Cardiac muscle cell (in vitro differentiated cells and primary cell): ENCODE results near the gene SH2D7. TPM values are rescaled to one million over a fixed set of nuclear protein-coding genes. Genes with fewer than 3 reads are reported as not detected.

Source experiments
- DNase-seq, 2 donors: peaks; one replicate each; pipeline versions ENCODE4 v3.0.0 to v3.0.0-alpha.2; 2010 to 2017; ENCODE audit warnings: low read depth in 1 of 2, low spot score in 1 of 2
- H3K27ac ChIP-seq: fragments of 200-600 bp; sonication (generic); 2 replicates; pipeline ENCODE4 v1.5.1; 2016
- H3K27me3 ChIP-seq: fragments of 200-600 bp; sonication (generic); 2 replicates; pipeline ENCODE4 v1.6.0; 2016; ENCODE audit warnings: control low read depth
- H3K36me3 ChIP-seq: fragments of 200-600 bp; sonication (generic); 2 replicates; pipeline ENCODE4 v1.5.1; 2016; ENCODE audit warnings: control low read depth
- H3K4me1 ChIP-seq: fragments of 200-600 bp; sonication (generic); 2 replicates; pipeline ENCODE4 v1.8.1; 2017; ENCODE audit warnings: low read depth, mild to moderate bottlenecking, mixed run types
- H3K4me3 ChIP-seq: fragments of 200-600 bp; sonication (generic); 2 replicates; pipeline ENCODE4 v1.5.1; 2016; ENCODE audit warnings: mild to moderate bottlenecking
- H3K9me3 ChIP-seq: fragments of 200-600 bp; sonication (generic); 2 replicates; pipeline ENCODE4 v1.5.1; 2017; ENCODE audit warnings: low read depth, mild to moderate bottlenecking, control low read depth
- CTCF ChIP-seq: IDR thresholded peaks from 2 replicates; pipeline ENCODE4 v1.5.1; 2012; ENCODE audit warnings: low read depth, mild to moderate bottlenecking, low read length
- polyA plus RNA-seq: library from polyadenylated mRNA; unstranded; fragments of >200 nt; fragmentation: Nextera tagmentation; extraction: Ambion mirVana; gene quantifications from 2 replicates; pipeline ENCODE4 v1.2.1, GENCODE V29; 2016
- total RNA-seq: library from RNA; depleted of rRNA; stranded (reverse); fragments of >200 nt; gene quantifications from 2 replicates; pipeline ENCODE4 v1.2.3, GENCODE V29; 2016

SH2D7 gene
- total and polyA plus RNA-seq, 2 experiments from 2014 or later, result 0.98 TPM; not detected in 1

GRCh38 chr15:78108300-78109084, 16.1 kb downstream of the SH2D7 start:
- TF ChIP-seq CTCF, result peak; percentile 96
- Histone ChIP-seq H3K4me3 (no peak overlapping the region), H3K4me1 (no peaks in the 10 kb centered on the region), H3K9me3 (no peaks in the 10 kb centered on the region), H3K27ac (no peak overlapping the region), H3K36me3 (no peaks in the 10 kb centered on the region), H3K27me3 (no peaks in the 10 kb centered on the region)
- DNase-seq, result peak; percentile 89 to 91

GRCh38 chr15:78109156-78109555, 16.8 kb downstream of the SH2D7 start:
- no peaks in the 10 kb centered on the region for H3K9me3 ChIP-seq
- no peak overlapping the region for H3K4me3 ChIP-seq
- TF ChIP-seq CTCF, result no peak
- H3K4me1 ChIP-seq, result no peaks in the 10 kb centered on the region
- no peaks in the 10 kb centered on the region for H3K27me3 ChIP-seq
- no peak for DNase-seq
- no peak overlapping the region for H3K27ac ChIP-seq
- no peaks in the 10 kb centered on the region for H3K36me3 ChIP-seq

GRCh38 chr15:78110096-78110495, 17.7 kb downstream of the SH2D7 start:
- H3K27ac ChIP-seq, result no peak overlapping the region
- TF ChIP-seq CTCF, result no peak
- H3K4me3 ChIP-seq, result no peak overlapping the region
- H3K27me3 ChIP-seq, result no peaks in the 10 kb centered on the region
- H3K36me3 ChIP-seq, result no peaks in the 10 kb centered on the region
- H3K4me1 ChIP-seq, result no peaks in the 10 kb centered on the region
- H3K9me3 ChIP-seq, result no peaks in the 10 kb centered on the region
- DNase-seq, result no peak

- no peaks in the 10 kb centered on the region for H3K36me3 ChIP-seq
- H3K27me3 ChIP-seq, result no peaks in the 10 kb centered on the region
- no peak for TF ChIP-seq CTCF
- H3K4me1 ChIP-seq, result no peaks in the 10 kb centered on the region
- H3K9me3 ChIP-seq, result no peaks in the 10 kb centered on the region
- H3K27ac ChIP-seq, result no peak overlapping the region
- no peak for DNase-seq
- H3K4me3 ChIP-seq, result no peak overlapping the region
These were observed 18.6 kb downstream of the SH2D7 start for GRCh38 chr15:78110916-78111475.

GRCh38 chr15:78111788-78112187, 19.4 kb downstream of the SH2D7 start:
- Histone ChIP-seq H3K27me3 (no peaks in the 10 kb centered on the region), H3K36me3 (no peaks in the 10 kb centered on the region), H3K9me3 (no peaks in the 10 kb centered on the region), H3K4me3 (no peak overlapping the region), H3K27ac (no peak overlapping the region), H3K4me1 (no peaks in the 10 kb centered on the region)
- no peak for TF ChIP-seq CTCF
- no peak for DNase-seq
